ENCODE data around the gene GPHN. TPM values are rescaled to one million over a fixed set of nuclear protein-coding genes. Genes with fewer than 3 reads are reported as not detected.

The GPHN gene
- total and polyA plus RNA-seq, 2 of the 4 experiments (the other 2 are of a cell fraction), result 8.0 to 8.1 TPM

GRCh38 chr14:66916421-66916820 is 408.5 kb downstream of the GPHN start:
- Histone ChIP-seq H4K5ac (ENCODE audit: low read depth, low read length) (no peak overlapping the region), H3K14ac (replicated peaks; ENCODE audit: low read depth, low read length) (no peak overlapping the region), H3K36me3 (ENCODE audit: control insufficient read depth, insufficient read depth, low read length) (no peaks in the 10 kb centered on the region), H3K4me3 (ENCODE audit: insufficient read depth, low read depth, low read length) (no peak overlapping the region), H3K27me3 (ENCODE audit: control insufficient read depth, insufficient read depth, low read length) (no peaks in the 10 kb centered on the region), H2BK5ac (ENCODE audit: low read depth, low read length, poor library complexity, severe bottlenecking) (no peak overlapping the region), H3K4me1 (ENCODE audit: control insufficient read depth, insufficient read depth, low read length) (no peaks in the 10 kb centered on the region), H3K56ac (ENCODE audit: extremely low read depth, insufficient read depth, low read length) (no peak overlapping the region), H4K20me1 (ENCODE audit: insufficient read depth, low read length) (no peaks in the 10 kb centered on the region), H2AK9ac (replicated peaks; ENCODE audit: low read depth, low read length, poor library complexity) (no peak overlapping the region), H2AK5ac (ENCODE audit: low read depth, low read length) (no peak overlapping the region), H3K9ac (ENCODE audit: low read depth, low read length) (no peak overlapping the region), H3K9me1 (ENCODE audit: insufficient read depth, low read length) (no peaks in the 10 kb centered on the region), H3K27ac (ENCODE audit: insufficient read depth, low read length) (no peak overlapping the region), H3K18ac (ENCODE audit: low read depth, low read length) (no peak overlapping the region), H2BK20ac (ENCODE audit: low read depth, low read length) (no peak overlapping the region), H3K79me1 (ENCODE audit: low read depth in 1 of 2, low read length in 2 of 2) (no peaks in the 10 kb centered on the region), H4K91ac (ENCODE audit: insufficient read depth, low read depth, low read length) (no peak overlapping the region), H3K4ac (ENCODE audit: low read depth, low read length) (no peak overlapping the region), H2BK120ac (ENCODE audit: low read depth, low read length) (no peak overlapping the region), H3K23ac (ENCODE audit: low read depth, low read length) (no peak overlapping the region), H4K8ac (ENCODE audit: low read depth in 2 of 2, low read length in 2 of 2) (no peak overlapping the region), H3K9me3 (ENCODE audit: control insufficient read depth, insufficient read depth, low read length) (no peaks in the 10 kb centered on the region), H3K4me2 (ENCODE audit: low read depth, low read length) (no peak overlapping the region), H2BK15ac (ENCODE audit: low read depth, low read length) (no peak overlapping the region), H2AFZ (replicated peaks; ENCODE audit: low read length, poor library complexity) (no peak overlapping the region)
- ATAC-seq (ENCODE audit: low read depth) (no peak), DNase-seq (no peak)
- no CpG with 5 or more reads among the region's 1 CpG for WGBS, 2 experiments (ENCODE audit: extremely low coverage in 2 of 2, insufficient read length in 1 of 2)
- intact Hi-C loops (cut with micrococcal nuclease), result no loop called here
- CTCF ChIA-PET, result interaction anchor here (0.5 kb wide), 1 partner anchor 67 kb away, joined by 3 read pairs; no protein-coding TSS in a partner anchor
- no TSS peak for BruUV-seq (replicated peaks)
- POLR2A ChIA-PET (ENCODE audit: unreplicated experiment), result no interaction called here
- dilution Hi-C loops (cut with HindIII; ENCODE audit: low sequenced_read_pairs, unreplicated experiment), result no loop called here
- in situ Hi-C loops (cut with MboI; ENCODE audit: low sequenced_read_pairs), result no loop called here
- TF ChIP-seq FOS (IDR thresholded peaks at IDR 0.05; ENCODE audit: low read depth, low read length) (no peak), SMC3 (IDR thresholded peaks at IDR 0.05; ENCODE audit: low read depth, low read length) (no peak), MAFK (IDR thresholded peaks at IDR 0.05; ENCODE audit: low read depth, low read length) (no peak), RCOR1 (IDR thresholded peaks at IDR 0.05; ENCODE audit: insufficient replicate concordance, low read length) (no peak), CHD1 (IDR thresholded peaks at IDR 0.05; ENCODE audit: low read depth, low read length) (no peak), POLR2A (IDR thresholded peaks at IDR 0.05; ENCODE audit: low read depth, low read length) (no peak), RAD21 (IDR thresholded peaks at IDR 0.05; ENCODE audit: low read length) (no peak), NFE2L2 (IDR thresholded peaks at IDR 0.05; ENCODE audit: low read depth, low read length) (no peak), USF2 (IDR thresholded peaks at IDR 0.05; ENCODE audit: low read depth, low read length) (no peak), CEBPB (IDR thresholded peaks at IDR 0.05; ENCODE audit: low read depth, low read length) (no peak), MAZ (IDR thresholded peaks at IDR 0.05; ENCODE audit: borderline replicate concordance, low read depth, low read length) (no peak), MXI1 (IDR thresholded peaks at IDR 0.05; ENCODE audit: borderline replicate concordance, low read depth, low read length) (no peak)
